Forelimb muscle (tissue), 1 donor: ENCODE measurements around the gene ZEB2. TPM values are rescaled to one million over a fixed set of nuclear protein-coding genes. Genes with fewer than 3 reads are reported as not detected.
"Not testable (repeated sequence)": the region's sequence is repeated elsewhere in the genome, so short reads cannot be mapped to it uniquely, and the experiment has no call there.

Experiments
- DNase-seq: peaks from one replicate; pipeline ENCODE4 v3.0.0-alpha.2; 2013; ENCODE audit warnings: low read depth
- polyA plus RNA-seq: library from polyadenylated mRNA; unstranded; fragments of 120-200 nt; gene quantifications from one replicate; pipeline ENCODE4 v1.2.1, GENCODE V29; 2013; ENCODE audit not compliant: insufficient read length

The ZEB2 gene
- polyA plus RNA-seq, 1 donor = 107 TPM

GRCh38 chr2:144385381-144385780 is 134.5 kb downstream of the ZEB2 start:
- DNase-seq = no peak

GRCh38 chr2:144383571-144384100 is 136.3 kb downstream of the ZEB2 start:
- DNase-seq = no peak

GRCh38 chr2:144382849-144383248 is 137.1 kb downstream of the ZEB2 start:
- DNase-seq = no peak

- DNase-seq = no peak
Measured at GRCh38 chr2:144381716-144382115, 138.2 kb downstream of the ZEB2 start.

- DNase-seq = no peak
Measured at GRCh38 chr2:144379851-144380311, 140.0 kb downstream of the ZEB2 start.

- no peak for DNase-seq
Measured at GRCh38 chr2:144378551-144378950, 141.4 kb downstream of the ZEB2 start.

- no peak for DNase-seq
Measured at GRCh38 chr2:144377914-144378313, 142.0 kb downstream of the ZEB2 start.

- DNase-seq = no peak
Measured at GRCh38 chr2:144376926-144377325, 143.0 kb downstream of the ZEB2 start.

- no peak for DNase-seq
Measured at GRCh38 chr2:144376460-144376859, 143.5 kb downstream of the ZEB2 start.

- no peak for DNase-seq
Measured at GRCh38 chr2:144374163-144374661, 145.7 kb downstream of the ZEB2 start.

- no peak for DNase-seq
Measured at GRCh38 chr2:144372410-144373080, 147.4 kb downstream of the ZEB2 start.

- DNase-seq = no peak
Measured at GRCh38 chr2:144370937-144371584, 148.9 kb downstream of the ZEB2 start.

GRCh38 chr2:144369416-144369815 is 150.5 kb downstream of the ZEB2 start:
- DNase-seq = no peak

- no peak for DNase-seq
Measured at GRCh38 chr2:144366825-144367429, 153.0 kb downstream of the ZEB2 start.

GRCh38 chr2:144364944-144365738 is 154.8 kb downstream of the ZEB2 start:
- no peak for DNase-seq

- not testable (repeated sequence) for DNase-seq
Measured at GRCh38 chr2:144364247-144364646, 155.7 kb downstream of the ZEB2 start.

GRCh38 chr2:144362401-144362800 is 157.5 kb downstream of the ZEB2 start:
- DNase-seq = no peak

- no peak for DNase-seq
Measured at GRCh38 chr2:144361742-144362141, 158.2 kb downstream of the ZEB2 start.

- DNase-seq = no peak
Measured at GRCh38 chr2:144359684-144360083, 160.2 kb downstream of the ZEB2 start.

- DNase-seq = no peak
Measured at GRCh38 chr2:144358979-144359541, 160.9 kb downstream of the ZEB2 start.

- DNase-seq = no peak
Measured at GRCh38 chr2:144358374-144358964, 161.4 kb downstream of the ZEB2 start.
